Left renal pelvis (tissue), 4 donors: Measurements from ENCODE around the gene DNAH9. TPM values are rescaled to one million over a fixed set of nuclear protein-coding genes. Genes with fewer than 3 reads are reported as not detected.
"Not testable (repeated sequence)": the region's sequence is repeated elsewhere in the genome, so short reads cannot be mapped to it uniquely, and the experiment has no call there.

Experiments
- DNase-seq, 4 donors: peaks; one replicate each; pipeline ENCODE4 v3.0.0-alpha.2; 2013; ENCODE audit warnings: low read depth in 4 of 4, low spot score in 3 of 4
- polyA plus RNA-seq, 4 donors: library from polyadenylated mRNA; unstranded; fragments of 120-200 nt; gene quantifications; one replicate each; pipeline ENCODE4 v1.2.1, GENCODE V29; 2013; ENCODE audit not compliant: insufficient read length in 4 of 4

The DNAH9 gene
- polyA plus RNA-seq, 4 donors, result 2.1 to 11.6 (median 4.9) TPM

- DNase-seq, result no peak
Measured at GRCh38 chr17:11952610-11953009, 354.3 kb downstream of the DNAH9 start.

DNA sequence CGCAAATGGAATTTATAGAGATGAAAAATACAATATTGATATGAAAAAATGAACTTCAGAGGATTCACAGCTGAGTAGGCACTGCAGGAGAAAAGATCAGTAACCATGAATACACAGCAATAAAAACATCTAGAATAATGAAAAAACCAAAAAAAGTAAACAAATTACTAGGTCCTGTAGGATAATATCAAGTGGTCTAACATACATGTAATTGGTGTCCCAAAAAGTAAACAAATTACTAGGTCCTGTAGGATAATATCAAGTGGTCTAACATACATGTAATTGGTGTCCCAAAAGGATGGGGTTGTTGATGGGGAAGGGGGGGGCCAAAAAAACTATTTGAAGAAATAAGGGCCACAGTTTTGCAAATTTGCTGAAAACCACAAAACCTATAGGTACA, 355.7 kb downstream of the DNAH9 start:
- DNase-seq, result no peak

- no peak for DNase-seq
Measured at GRCh38 chr17:11954936-11955335, 356.7 kb downstream of the DNAH9 start.

GRCh38 chr17:11969565-11969964, 371.3 kb downstream of the DNAH9 start:
- no peak for DNase-seq

DNA sequence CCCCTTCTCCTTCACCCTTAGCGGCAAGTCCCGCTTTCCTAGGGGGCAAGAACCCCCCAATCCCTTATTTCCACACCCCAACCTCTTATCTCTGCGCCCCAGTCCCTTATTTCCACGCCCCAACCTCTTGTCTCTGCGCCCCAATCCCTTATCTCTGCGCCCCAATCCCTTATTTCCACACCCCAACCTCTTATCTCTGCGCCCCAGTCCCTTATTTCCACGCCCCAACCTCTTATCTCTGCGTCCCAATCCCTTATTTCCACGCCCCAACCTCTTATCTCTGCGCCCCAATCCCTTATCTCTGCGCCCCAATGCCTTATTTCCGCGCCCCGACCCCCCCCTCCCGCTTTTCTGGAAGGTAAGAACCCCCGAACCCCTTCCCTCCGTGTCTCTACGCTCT, 374.5 kb downstream of the DNAH9 start:
- DNase-seq, result not testable (repeated sequence)

GRCh38 chr17:11979795-11980194, 381.5 kb downstream of the DNAH9 start:
- no peak for DNase-seq

- no peak for DNase-seq
Measured at GRCh38 chr17:11980813-11981212, 382.5 kb downstream of the DNAH9 start.

DNA sequence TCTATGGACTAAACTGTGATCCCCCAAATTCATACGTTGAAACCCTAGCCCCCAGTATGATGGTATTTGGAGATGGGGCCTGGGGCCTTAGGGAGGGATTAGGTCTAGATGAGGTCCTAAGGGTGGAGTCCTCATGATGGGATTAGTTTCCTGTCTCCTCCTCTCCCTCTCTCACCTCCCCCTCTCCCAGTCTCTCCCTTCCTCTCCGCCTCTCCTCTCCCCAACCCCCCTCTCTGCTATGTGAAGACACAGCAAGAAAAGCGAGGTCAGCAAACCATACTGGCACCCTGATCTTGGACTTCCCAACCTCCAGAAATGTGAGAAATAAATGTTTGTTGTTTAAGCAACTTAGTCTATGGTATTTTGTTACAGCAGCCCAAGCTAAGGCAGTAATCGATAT, 383.6 kb downstream of the DNAH9 start:
- DNase-seq, result no peak

DNA sequence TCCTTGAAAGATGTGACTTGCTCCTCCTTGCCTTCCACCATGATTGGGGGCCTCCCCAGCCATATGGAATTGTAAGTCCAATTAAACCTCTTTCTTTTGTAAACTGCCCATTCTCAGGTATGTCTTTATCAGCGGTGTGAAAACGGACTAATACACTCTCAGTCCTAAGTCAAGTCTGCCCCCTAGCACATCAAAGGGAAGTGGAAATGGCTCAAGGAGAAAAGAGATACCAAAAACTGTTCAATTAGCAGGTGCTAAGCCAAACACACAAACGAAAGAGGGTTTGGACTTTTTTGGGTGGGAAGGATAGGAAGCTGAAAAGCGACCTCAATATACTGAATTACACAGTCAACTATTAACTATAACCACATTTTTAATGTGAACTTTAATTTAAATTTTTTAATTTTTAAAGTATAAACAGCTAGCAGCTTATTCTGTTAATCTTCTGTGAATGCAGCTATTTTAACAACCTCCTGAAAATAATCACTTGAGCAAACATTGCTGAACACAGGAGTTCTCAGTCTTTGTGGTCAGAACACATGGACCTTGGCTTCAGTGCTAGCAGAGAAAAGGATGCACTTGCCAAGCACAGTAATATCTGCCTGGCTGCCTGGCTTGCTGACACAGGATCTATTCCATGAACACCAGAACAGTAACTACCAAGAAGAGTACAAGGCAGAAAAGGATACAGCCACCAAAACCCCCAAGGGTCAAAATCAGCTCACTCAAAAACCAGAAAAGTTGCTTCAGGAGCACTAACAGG, 388.1 kb downstream of the DNAH9 start:
- no peak for DNase-seq

- no peak for DNase-seq
Measured at GRCh38 chr17:11986942-11987329, 388.7 kb downstream of the DNAH9 start.

- DNase-seq, result no peak
Measured at GRCh38 chr17:11990363-11990983, 392.2 kb downstream of the DNAH9 start.

GRCh38 chr17:11991461-11991860, 393.2 kb downstream of the DNAH9 start:
- DNase-seq, result no peak

DNA sequence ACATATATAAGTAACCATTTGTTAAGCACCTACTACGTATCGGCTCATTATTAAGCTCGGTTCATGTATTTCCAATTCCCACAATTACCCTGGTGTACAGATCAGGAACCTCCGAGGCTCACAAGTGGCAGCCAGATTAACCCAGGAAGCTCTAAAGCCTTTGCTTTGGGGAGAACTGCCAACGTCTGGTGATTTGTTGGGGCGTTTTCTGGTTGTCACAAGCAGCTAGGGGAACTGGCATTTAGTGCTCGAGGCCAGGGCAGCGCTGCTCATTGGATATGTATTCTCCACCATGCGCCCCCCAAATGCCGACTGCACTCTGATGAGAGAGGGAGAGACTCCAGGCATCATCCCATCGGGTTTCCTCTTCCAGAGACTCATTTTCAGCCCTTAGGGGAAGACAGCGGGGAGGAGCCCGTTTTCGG, 398.5 kb downstream of the DNAH9 start:
- DNase-seq, result peak in 1 of 4 donors; percentile 18

GRCh38 chr17:11997147-11997971, 399.1 kb downstream of the DNAH9 start, which contains the start of gene ZNF18:
Gene ZNF18 (minus strand): TSS chr17:11997475. CDS start chr17:11992829, 4,646 bp downstream.
- peak; percentile 79 to 85 (median 84) for DNase-seq

DNA sequence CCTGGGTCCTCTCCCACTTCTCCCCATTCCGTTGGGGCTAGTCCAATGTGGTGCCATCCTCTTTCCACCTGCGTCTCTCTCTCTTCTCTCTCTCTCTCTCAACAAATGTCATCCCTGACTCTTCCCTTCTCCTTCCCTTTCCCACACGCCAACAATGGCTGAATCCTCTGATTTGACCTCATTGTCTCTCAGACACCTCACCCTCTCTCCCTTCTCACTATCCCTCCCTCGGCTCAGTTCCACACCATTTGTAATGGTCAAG, 399.6 kb downstream of the DNAH9 start:
- no peak for DNase-seq

DNA sequence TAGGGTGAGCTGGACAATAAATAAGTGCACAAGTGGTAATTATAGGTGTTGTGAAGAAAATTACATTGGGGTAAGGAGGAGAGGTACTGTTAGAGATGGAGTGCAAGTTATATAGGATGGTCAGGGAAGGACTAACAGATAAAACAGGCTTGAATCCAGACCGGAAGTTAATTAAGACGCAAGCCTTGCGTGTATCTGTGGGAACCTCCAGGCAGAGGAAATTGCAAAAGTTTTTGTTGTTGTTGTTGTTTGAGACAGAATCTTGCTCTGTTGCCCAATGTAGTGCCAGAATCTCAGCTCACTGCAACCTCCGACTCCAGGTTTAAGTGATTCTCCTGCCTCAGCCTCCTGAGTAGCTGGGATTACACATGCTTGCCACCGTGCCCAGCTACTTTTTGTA, 401.4 kb downstream of the DNAH9 start:
- no peak for DNase-seq

- no peak for DNase-seq
Measured at GRCh38 chr17:12007466-12007865, 409.2 kb downstream of the DNAH9 start.
